Transverse colon (tissue), 4 donors: ENCODE data around the gene GAS7.

ENCODE experiments used
- CTCF ChIP-seq, 5 experiments: fragments of 200-600 bp in 3 of 5; fragments of 450-650 bp in 2 of 5; sonication (generic) in 3 of 5; IDR thresholded peaks; 1 replicate in 2 of 5; 2 replicates in 3 of 5; pipeline ENCODE4 v1.5.1; 2016 to 2017; ENCODE audit warnings: antibody characterized with exemption in 5 of 5, inconsistent platforms in 3 of 5, mild to moderate bottlenecking in 2 of 5, moderate library complexity in 1 of 5
- EP300 ChIP-seq: sonication (generic); formaldehyde crosslinking; IDR thresholded peaks from one replicate; pipeline ENCODE4 v1.6.1; 2017; ENCODE audit warnings: antibody characterized with exemption, low read depth
- POLR2A ChIP-seq: fragments of 450-650 bp; IDR thresholded peaks from one replicate; pipeline ENCODE4 v1.6.1; 2016; ENCODE audit warnings: antibody characterized with exemption, mild to moderate bottlenecking, moderate library complexity
- POLR2AphosphoS5 ChIP-seq, 3 donors: sonication (generic); formaldehyde crosslinking; IDR thresholded peaks; one replicate each; pipeline ENCODE4 v1.6.1; 2016; ENCODE audit warnings: antibody characterized with exemption in 3 of 3

- TF ChIP-seq CTCF (IDR thresholded peaks at IDR 0.05) (no peak), POLR2A (no peak), POLR2AphosphoS5 (IDR thresholded peaks at IDR 0.05) (no peak), EP300 (no peak)
Observed at GRCh38 chr17:10192972-10193371, 5.4 kb downstream of the GAS7 start.
